GM20000 (cell line): ENCODE measurements around the gene PKIB.

Experiments
- DNase-seq: peaks from one replicate; pipeline ENCODE4 v3.0.0; 2012; ENCODE audit warnings: low spot score
- TF ChIP-seq, protein P1 (sequence below): IDR thresholded peaks from 2 replicates; pipeline ENCODE4 v1.5.1; 2012; ENCODE audit warnings: mild to moderate bottlenecking, control low read depth; ENCODE audit errors: extremely low read depth, missing control alignments

PKIB gene

GRCh38 chr6:122760330-122760729 lies 150.1 kb downstream of the PKIB start:
- DNase-seq: no peak
- TF ChIP-seq, protein P1, sequence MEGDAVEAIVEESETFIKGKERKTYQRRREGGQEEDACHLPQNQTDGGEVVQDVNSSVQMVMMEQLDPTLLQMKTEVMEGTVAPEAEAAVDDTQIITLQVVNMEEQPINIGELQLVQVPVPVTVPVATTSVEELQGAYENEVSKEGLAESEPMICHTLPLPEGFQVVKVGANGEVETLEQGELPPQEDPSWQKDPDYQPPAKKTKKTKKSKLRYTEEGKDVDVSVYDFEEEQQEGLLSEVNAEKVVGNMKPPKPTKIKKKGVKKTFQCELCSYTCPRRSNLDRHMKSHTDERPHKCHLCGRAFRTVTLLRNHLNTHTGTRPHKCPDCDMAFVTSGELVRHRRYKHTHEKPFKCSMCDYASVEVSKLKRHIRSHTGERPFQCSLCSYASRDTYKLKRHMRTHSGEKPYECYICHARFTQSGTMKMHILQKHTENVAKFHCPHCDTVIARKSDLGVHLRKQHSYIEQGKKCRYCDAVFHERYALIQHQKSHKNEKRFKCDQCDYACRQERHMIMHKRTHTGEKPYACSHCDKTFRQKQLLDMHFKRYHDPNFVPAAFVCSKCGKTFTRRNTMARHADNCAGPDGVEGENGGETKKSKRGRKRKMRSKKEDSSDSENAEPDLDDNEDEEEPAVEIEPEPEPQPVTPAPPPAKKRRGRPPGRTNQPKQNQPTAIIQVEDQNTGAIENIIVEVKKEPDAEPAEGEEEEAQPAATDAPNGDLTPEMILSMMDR: no peak

GRCh38 chr6:122766256-122766655 lies 156.1 kb downstream of the PKIB start:
- TF ChIP-seq, protein P1: no peak
- DNase-seq: no peak

GRCh38 chr6:122770835-122771601 lies 160.8 kb downstream of the PKIB start:
- TF ChIP-seq, protein P1: no peak
- DNase-seq: no peak

- TF ChIP-seq, protein P1: no peak
- DNase-seq: no peak
These were observed 162.7 kb downstream of the PKIB start for GRCh38 chr6:122772724-122773415.
